HG02571 (cell line): ENCODE data around the gene BRINP3.

Source experiments
- ATAC-seq: cut with Tn5 transposase; IDR thresholded peaks from one replicate; pipeline ENCODE4 v1.9.1; 2021; ENCODE audit warnings: mild to moderate bottlenecking, moderate library complexity; ENCODE audit not compliant: unreplicated experiment

The BRINP3 gene

DNA sequence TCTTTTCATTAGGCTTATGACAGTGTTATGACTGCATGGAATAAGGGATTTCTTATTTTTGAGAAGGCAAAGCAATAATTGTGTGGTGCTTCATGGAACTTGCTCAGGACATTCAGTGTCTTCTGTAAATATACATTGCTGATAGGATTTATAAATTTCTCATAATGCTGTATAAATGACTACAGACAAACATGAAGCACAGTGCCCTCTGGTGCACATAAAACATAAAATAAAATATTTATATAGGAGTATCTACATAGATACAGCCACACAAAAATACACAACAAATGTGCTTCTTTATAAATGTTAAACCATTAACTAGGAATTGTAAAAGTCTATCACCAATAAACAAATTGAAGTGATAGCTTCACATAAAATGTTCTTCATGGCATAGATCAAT is 24.1 kb downstream of the BRINP3 start:
- ATAC-seq: no peak

GRCh38 chr1:190452272-190452848 is 25.3 kb downstream of the BRINP3 start:
- no peak for ATAC-seq

GRCh38 chr1:190444464-190444863 is 33.2 kb downstream of the BRINP3 start:
- ATAC-seq: no peak

GRCh38 chr1:190439447-190439846 is 38.2 kb downstream of the BRINP3 start:
- no peak for ATAC-seq

DNA sequence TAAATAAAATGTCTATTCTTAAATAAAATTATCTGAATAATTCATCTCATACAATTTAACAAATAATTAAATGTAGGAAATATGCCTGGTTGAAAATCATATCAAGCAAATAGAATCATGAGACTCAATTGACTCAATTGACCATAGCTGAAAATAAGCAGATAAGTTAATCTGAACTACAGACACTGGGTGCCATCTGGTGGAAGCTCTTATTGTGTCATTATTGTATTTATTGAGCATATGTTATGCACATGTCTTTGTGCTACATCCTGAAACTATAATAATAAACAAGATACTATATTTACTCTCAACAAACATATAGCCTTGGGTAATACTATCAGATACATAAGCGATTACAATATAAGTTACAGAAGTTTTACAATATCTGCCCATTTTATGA is 41.0 kb downstream of the BRINP3 start:
- ATAC-seq: no peak

DNA sequence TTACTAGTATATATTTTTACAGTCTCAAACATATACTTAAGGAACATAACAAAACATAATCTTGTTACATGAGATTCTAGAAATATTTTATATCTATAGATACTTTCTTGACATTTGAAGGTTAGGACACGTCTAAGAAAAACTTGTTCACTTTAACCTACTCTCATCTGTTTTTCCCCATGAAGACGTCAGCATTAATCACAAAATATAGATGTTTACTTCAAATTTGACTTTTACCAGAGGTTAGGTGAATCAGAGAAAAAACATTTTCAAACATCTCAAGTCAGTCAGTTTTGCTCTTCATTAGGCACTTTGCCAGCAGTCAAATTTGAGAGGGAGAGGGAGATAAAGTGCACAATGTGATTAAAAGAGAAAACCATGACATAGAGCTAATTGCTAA is 47.7 kb downstream of the BRINP3 start:
- no peak for ATAC-seq

DNA sequence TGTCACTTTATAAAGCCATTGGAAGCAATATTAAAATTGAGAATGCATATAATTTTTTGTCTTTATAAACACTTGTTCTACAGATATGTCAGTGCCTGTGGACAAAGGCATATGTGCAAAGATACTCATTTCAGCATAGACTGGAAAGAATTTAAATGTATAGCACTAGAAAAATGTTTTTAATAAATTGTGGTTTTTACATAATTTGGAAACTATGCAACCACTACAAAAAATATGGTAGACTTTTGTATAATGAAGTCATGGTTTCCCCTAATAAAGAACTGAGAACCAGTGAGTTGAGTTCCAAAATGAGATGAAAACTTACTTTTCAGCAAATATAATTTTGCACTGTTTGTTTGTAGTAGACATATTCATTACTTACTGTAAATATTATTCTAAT is 48.5 kb downstream of the BRINP3 start:
- no peak for ATAC-seq

DNA sequence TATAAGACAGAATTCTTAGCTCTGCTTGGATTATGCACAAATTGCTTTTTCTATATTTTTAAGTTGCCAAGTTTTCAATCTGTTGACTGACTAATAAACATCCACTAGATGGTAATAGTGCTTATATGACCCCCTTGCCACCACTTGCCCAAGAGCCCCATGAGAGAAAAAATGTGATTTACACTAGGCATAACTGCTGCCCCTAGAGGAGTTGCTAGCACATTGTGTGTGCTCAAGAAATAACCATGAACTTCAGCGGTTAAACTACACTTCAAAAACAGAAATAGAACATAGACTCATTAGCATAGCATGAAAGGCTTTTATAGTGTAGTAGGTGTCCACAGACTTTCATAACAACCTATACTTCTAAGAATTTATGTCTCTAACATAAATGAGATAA is 61.4 kb downstream of the BRINP3 start:
- no peak for ATAC-seq

- no peak for ATAC-seq
These were observed 64.5 kb downstream of the BRINP3 start for GRCh38 chr1:190413142-190413541.

GRCh38 chr1:190403402-190403801 is 74.3 kb downstream of the BRINP3 start:
- no peak for ATAC-seq

DNA sequence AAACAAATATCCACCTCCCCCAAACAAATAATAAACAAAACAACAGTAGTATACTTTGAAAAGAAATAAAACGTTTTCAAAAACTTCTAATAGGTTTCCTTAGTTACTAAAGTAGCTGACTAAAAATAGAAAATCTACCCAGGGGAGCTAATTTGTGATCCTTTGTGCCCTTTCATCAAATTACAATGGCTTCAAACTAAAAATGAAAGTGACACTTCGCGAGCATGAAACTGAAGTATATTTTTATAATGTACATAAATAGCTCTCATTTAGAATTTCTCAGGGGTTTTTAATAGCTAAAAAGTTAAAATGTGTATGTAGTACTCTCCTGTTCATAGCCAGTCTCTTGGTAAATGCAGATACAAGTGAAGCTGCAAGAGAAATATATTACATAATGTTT is 78.4 kb downstream of the BRINP3 start:
- ATAC-seq: no peak

DNA sequence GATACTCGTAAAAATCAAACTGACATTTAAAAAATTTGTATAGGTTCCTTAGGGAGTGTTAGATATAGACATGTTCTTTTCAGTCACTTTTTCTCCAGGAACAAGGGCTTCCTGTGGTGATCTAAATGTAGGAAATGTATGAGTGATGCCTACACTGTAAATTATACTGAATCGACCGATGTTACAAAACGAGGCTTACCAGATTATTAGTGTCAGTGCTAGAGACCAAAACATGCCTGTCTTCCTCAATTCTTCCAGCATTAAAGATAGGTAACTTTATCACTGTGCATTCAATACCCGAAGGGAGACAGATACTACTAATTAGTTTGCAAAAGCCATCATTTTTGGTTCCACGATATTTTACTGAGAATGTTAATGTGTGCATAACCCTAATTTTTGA is 86.1 kb downstream of the BRINP3 start:
- no peak for ATAC-seq

DNA sequence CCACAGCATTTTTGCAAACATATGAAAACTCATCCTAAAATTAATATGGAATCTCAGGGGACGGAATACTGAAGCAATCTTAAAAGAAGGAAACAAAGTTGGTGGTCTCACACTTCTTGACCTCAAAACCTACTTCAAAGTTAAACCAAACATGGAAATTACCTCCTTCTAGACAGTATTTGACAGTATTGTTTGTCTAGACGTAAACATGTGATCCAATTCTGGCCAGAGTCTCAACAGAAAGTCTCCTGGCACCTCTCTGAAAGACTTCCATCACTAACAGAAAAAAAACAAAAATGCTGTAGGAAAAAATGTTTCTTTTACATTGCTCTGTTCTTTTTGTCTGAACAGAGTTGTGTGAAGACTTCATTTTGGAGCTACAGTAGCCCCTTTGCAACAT is 99.7 kb downstream of the BRINP3 start:
- ATAC-seq: no peak

DNA sequence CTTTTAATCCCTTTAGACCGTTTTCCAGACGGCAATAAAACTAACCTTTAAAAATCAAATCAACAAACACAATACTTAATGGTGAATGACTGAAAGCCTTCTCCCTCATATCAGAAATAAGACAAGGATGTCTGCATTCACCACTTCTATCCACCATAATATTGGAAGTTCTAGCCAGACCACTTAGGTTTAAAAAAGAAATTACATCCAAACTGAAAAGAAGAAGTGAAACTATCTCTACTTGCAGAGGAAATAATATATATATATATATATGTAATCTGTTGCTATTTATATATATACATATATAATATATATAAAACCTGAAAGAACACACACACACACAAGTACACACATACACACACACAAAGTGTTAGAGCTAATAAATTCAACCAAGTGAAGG is 100.4 kb downstream of the BRINP3 start:
- ATAC-seq: no peak

DNA sequence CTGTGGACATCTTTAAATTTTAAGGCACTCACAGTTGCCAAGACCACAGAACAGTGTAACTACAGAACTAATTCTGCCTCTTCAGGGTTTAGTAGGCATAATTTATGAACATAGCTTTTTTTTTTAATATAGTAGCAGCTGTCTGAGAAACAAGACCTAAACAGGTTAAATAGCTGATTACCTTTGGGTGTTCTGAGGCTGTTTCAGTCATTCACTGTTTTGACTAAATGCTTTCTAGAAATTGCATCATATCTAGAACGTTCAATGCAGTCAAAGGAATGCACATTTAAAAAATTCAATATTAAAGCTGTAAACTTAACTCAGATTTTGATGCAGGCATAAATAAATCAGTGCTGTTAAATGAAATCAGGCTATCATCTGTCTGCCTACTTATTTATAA is 101.6 kb downstream of the BRINP3 start:
- ATAC-seq: no peak

DNA sequence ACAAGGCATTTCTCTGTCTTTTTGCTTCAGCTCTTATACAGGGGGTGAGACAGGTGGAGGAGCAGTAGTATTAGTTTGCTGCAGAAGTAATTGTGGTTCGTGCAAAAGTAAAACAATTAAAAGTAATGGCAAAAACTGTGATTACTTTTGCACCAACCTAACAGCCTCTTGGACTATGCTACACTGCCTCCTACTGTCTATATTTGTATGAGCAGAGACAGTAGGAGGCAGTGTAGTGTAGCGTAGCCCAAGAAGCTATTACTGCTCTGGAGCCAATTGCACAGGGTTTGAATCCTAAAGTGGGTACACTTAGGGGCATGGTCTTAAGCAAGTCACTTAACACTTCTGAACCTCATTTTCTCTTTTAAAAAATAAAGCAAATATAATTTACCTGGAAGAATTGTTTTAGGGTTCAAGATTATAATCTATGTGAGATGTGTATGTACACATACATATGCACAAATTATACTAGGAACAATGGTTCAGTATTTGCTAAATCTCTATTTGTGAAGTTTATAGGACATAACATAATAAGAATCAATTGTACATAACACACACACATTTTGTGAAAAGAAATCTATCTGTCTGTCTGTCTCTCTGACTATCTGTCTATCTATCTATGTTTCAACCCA is 103.8 kb downstream of the BRINP3 start:
- ATAC-seq: peak; percentile 75

DNA sequence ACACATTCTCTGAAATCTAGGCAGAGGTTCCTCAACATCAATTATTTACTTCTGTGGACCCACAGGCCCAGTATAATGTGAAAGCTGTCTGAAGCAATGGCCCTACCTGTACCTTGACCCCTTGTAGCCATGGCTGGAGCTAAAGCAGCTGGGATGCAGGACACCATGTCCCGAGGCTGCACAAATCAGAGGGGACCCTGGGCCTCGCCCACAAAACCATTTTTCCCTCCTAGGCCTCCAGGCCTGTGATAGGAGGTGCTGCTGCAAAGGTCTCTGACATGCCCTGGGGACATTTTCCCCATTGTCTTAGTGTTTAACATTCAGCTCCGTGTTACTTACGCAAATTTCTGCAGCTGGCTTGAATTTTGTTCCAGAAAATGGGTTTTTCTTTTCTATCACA is 110.5 kb downstream of the BRINP3 start:
- no peak for ATAC-seq

GRCh38 chr1:190365283-190365682 is 112.4 kb downstream of the BRINP3 start:
- ATAC-seq: no peak

- no peak for ATAC-seq
These were observed 124.0 kb downstream of the BRINP3 start for GRCh38 chr1:190353538-190354101.

- no peak for ATAC-seq
These were observed 133.2 kb downstream of the BRINP3 start for GRCh38 chr1:190344454-190344853.

DNA sequence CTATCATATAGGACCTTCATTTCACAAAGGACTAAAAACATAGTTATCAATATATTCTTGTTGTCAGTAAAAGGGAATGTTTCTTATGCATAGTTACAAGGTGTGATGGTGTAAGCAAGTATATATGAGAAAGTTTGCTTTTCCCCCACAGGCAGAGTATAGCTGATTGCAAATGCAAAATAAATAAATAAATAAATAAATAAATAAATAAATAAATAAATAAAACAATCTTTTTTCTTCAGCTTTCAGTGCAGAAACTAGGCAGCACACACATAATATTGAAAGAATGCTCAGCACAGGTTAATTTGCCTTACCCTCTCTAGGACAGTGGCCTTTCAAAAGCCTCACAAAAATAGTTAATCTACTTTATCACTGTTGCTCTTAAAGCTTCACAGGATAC is 138.8 kb downstream of the BRINP3 start:
- ATAC-seq: no peak

DNA sequence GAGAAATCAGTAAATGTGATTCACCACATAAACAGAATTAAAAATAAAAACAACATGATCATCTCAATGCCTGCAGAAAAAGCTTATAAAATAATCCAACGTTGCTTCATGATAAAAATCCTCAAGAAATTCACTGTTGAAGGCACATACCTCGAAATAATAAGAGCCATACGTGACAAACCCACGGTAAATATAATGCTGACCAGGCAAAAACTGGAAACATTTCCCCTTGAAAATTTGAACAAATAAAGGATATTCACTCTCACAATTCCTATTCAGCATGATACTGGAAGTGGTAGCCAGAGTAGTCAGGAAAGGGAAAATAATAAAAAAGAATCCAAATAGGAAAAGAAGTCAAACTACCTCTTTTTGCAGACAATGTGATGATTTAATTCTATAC is 148.8 kb downstream of the BRINP3 start:
- no peak for ATAC-seq

DNA sequence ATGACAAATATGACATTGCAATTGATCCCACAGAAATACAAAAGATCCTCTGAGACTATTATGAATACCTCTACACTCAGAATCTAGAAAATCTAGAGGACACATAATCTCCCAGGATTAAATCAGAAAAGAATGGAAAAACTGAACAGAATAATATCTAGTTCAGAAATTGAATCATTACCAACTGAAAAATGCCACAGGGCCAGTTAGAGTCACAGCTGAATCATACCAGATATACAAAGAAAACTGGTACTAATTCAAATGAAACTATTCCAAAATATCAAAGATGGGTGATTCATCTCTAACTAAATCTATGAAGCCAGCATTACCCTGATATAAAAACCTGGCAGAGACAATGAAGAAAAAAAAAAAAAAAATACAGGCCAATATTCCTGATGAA is 149.3 kb downstream of the BRINP3 start:
- no peak for ATAC-seq
